ENCODE measurements around the gene NME1.
"Not testable (repeated sequence)": the region's sequence is repeated elsewhere in the genome, so short reads cannot be mapped to it uniquely, and the experiment has no call there.

Gene NME1

GRCh38 chr17:51153210-51154072, at the start of gene NME1:
Gene NME1 (plus strand): TSS chr17:51153559. CDS start chr17:51155655, 2,096 bp downstream.
- peak; percentile 97 for DNase-seq (ENCODE audit: low read depth)

- DNase-seq (ENCODE audit: low read depth): no peak
Measured at GRCh38 chr17:51107778-51108177, 45.6 kb upstream of the NME1 start.

GRCh38 chr17:51112303-51113222, 40.8 kb upstream of the NME1 start:
- not testable (repeated sequence) for DNase-seq (ENCODE audit: low read depth)

GRCh38 chr17:51115179-51115578, 38.2 kb upstream of the NME1 start:
- no peak for DNase-seq (ENCODE audit: low read depth)

GRCh38 chr17:51118330-51119195, 34.8 kb upstream of the NME1 start:
- no peak for DNase-seq (ENCODE audit: low read depth)

GRCh38 chr17:51119415-51120356, 33.7 kb upstream of the NME1 start:
- DNase-seq (ENCODE audit: low read depth): no peak

GRCh38 chr17:51120357-51120738, 33.0 kb upstream of the NME1 start:
- no peak for DNase-seq (ENCODE audit: low read depth)

- peak; percentile 78 for DNase-seq (ENCODE audit: low read depth)
Measured at GRCh38 chr17:51120739-51121619, 32.4 kb upstream of the NME1 start, which contains the start of gene SPAG9. Gene SPAG9 (minus strand): TSS chr17:51120868. CDS start chr17:51120656, 212 bp downstream.

GRCh38 chr17:51121620-51122472, 31.5 kb upstream of the NME1 start:
- DNase-seq (ENCODE audit: low read depth): peak; percentile 89

- DNase-seq (ENCODE audit: low read depth): not testable (repeated sequence)
Measured at GRCh38 chr17:51122473-51123115, 30.8 kb upstream of the NME1 start.

GRCh38 chr17:51124640-51125503, 28.5 kb upstream of the NME1 start:
- DNase-seq (ENCODE audit: low read depth): no peak

GRCh38 chr17:51128076-51128475, 25.3 kb upstream of the NME1 start:
- DNase-seq (ENCODE audit: low read depth): no peak

- no peak for DNase-seq (ENCODE audit: low read depth)
Measured at GRCh38 chr17:51132964-51133319, 20.4 kb upstream of the NME1 start.

- DNase-seq (ENCODE audit: low read depth): no peak
Measured at GRCh38 chr17:51133365-51133764, 20.0 kb upstream of the NME1 start.

- DNase-seq (ENCODE audit: low read depth): no peak
Measured at GRCh38 chr17:51135956-51136355, 17.4 kb upstream of the NME1 start.

- DNase-seq (ENCODE audit: low read depth): no peak
Measured at GRCh38 chr17:51142597-51142996, 10.8 kb upstream of the NME1 start.

All from GM04503 (cell line).